GM19239 (cell line): ENCODE data around the gene SGCA.

ENCODE experiments used
- DNase-seq: peaks from one replicate; pipeline ENCODE4 v3.0.0; 2011; ENCODE audit warnings: low spot score; ENCODE audit not compliant: insufficient read length
- FAIRE-seq: peaks from 2 replicates; lab custom pipeline; 2011; peaks lifted over from hg19 to GRCh38; lab: Jason Lieb, UNC

Gene SGCA

GRCh38 chr17:50148226-50149090, 17.3 kb upstream of the SGCA start:
- FAIRE-seq (peak; percentile 82), DNase-seq (no peak)

- DNase-seq, result no peak
- no peak for FAIRE-seq
Measured at GRCh38 chr17:50149091-50149416, 16.8 kb upstream of the SGCA start.

- DNase-seq (no peak), FAIRE-seq (no peak)
Measured at GRCh38 chr17:50149417-50150353, 16.1 kb upstream of the SGCA start.

- FAIRE-seq (no peak), DNase-seq (no peak)
Measured at GRCh38 chr17:50150354-50151040, 15.3 kb upstream of the SGCA start, which contains the start of gene PPP1R9B. Gene PPP1R9B, minus strand, starts transcription at chr17:50150677. Its CDS starts 164 bp downstream, at chr17:50150513.

DNA sequence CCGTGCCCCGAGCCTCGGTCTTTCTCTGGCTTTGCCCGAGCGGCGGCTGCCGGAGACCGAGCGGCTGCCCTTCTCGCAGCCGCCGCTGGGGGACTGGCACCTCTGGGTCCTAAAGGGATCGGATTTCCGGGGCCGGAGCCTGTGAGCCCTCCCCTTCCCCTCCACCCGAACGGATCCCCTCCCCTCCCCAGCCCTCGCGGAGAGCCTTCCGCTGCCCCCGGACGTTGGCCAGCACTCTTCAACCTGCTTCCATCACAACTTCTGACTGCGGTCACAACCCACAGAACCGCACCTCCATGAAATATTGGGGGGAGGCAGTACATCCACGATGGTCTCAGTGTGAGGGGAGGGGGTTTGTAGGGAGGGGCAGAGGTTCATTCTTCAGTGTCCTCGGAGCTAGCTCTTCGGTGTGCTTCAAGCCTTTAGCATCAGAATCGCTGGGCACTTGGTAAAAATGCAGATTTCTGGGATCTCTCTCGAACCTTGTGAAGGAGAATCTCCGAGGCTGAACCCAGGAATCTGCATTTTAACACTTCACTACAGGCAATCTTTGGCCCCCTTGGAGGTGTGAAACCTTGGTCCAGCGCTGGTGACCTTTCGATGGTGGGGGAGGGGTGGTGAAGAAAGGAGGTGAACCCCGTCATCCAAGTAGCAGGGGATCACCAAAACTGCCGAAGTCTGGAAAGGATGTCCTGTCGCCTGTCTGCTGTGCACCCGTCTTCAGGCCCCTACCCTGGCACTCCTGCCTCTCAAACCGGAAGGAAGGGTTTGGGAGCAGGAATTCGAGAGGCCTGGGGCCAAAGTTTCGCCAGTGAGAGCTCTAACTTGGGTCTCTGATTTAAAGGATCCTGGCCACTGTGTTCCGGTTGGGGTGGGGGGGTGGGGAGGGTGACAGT, 14.5 kb upstream of the SGCA start:
- FAIRE-seq (no peak), DNase-seq (peak; percentile 96)

DNA sequence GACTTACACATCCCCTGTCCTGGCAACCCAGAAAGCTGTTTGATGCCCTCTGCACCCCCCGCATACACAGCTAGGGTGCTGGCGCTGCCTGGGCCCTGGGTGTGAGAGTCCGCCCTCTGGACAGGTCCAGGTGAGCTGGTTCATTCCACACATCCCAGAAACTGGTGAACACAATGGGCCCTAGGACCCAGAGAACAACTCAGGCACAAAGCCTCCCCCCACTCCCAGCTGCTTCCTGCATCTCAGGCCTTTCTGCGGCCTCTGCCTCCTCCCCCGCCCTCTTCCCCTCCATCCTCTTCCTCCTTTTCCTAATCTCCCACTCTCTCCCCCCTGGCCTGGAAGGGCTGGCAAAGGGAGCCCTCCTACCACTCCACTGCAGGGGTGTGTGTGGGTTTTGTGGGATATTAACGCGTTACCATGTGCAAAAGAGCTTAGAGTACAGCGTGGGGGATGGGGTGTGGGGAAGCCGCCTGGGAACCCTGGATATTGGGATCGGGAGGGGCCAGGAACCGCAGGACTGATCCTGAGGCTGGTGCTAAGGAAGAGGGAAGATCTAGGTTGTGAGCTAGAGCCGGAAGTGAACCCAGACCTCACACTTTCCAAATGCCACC, 13.8 kb upstream of the SGCA start:
- FAIRE-seq (peak; percentile 79), DNase-seq (no peak)

DNA sequence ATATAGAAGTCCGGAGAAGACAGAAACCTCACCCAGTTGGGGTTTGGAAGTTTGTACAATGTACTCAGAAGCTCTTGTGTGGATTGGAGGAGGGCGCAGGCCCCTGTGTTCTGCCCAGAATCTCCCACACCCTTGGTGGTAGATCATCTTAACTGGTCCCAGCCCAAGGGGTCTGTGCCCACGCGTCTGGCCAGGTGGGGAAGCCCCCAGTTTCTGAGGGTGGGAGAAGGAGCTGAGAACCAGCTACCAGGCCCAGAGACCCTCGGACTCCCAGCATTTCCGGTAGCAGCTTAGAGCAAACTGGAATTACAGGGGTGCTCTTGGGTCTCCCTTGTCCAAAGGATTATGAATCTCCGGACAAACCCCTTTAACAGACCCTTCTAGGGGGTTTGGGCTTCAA, 13.1 kb upstream of the SGCA start:
- DNase-seq, result no peak
- no peak for FAIRE-seq

DNA sequence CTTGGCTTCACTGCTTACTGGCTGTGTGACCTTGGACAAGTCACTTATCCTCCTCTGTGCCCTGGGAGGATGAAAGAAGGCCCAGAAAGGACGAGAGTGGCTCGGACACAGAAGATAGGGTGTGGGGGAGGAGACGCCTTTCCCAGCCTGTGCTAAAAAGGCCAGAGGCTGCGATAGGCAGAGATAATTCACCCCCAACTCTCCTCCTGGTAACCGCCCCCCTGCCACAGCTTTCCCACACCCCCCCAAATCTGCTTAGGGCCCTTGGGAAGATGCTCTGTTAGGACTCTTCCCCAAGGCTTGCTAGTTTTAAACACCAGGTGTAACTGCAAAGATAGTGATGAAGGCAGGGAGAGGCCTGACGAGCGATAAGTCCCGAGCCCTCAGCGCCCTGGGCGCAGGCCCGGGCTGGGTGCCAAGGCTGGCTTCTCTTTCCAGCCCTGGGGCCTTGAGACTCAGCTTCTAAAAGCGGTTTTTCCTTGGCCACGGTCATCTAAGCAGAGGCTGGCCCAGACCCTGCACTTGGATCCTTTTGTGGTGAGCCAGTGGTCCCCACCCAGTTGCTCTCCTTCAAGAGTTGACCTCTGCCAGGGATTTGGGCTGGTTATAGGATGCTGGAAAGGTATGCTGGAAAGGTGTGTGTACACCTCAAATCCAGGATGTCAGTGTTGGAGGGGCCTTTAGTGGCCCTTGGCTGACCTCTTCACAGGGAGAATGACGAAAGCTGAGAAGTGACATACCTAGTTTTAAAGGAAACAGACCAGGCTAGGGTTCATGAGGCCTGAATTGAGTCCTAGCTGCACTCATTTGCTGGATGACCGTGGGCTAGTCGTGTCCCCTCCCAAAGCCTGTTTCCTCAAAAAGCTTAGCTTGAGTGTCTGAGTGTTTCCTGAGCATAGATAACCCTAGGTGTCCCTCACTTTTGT, 11.9 kb upstream of the SGCA start:
- FAIRE-seq, result peak; percentile 58

DNA sequence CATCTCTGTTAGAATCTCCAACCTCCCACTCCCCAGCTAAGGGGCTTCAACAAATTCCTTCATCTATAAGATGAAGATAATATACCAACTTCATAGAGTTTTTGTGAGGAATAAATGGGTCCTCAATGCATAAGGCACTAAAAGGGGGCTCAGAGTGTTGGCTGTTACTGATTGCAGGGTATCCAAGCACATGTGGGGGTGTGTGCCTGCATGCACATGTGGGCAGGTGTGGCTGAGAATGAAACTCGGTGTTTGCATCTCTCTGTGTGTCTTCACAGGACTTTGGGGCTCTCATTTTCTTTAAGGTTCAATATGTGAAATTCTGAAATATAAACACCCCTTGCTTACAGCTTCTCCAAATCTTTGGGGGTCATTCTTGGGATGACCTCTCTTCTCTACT, 11.2 kb upstream of the SGCA start:
- DNase-seq (no peak), FAIRE-seq (peak; percentile 95)

More for the DNA sequence above, 11.9 kb upstream of the SGCA start:
- no peak for DNase-seq

DNA sequence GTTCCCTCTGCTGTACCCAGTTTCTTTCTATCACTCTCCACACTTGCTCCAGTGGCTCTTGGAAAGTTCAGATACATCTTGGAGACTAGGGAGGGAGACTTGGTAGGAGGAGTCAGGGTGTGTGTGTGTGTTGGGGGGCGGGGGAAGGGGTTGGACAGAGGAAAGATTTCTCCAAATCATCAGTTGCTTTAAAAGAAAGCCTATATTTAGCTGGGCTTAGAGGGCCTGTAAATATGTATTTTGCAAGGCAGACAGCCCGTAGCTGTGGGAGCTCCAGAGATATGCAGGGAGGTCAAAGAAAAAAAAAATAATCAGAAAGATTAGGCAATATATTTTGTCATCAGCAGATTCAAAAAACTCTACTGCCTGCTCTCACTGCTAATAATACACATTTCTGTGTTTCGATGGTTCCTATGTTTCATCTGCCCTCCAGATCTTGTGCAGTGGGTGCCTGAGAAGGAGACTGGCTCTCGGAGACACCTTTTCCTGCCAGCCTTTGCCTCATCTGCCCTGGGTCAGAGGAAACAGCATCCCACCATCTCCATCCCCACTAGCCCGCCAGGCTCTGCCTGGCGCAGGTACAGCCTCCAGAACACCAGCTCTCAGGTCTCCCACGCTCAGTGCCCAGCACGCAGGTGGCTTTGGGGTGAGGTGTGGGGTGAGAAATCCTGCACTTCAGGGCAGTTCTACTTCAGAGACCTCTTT, 10.5 kb upstream of the SGCA start:
- DNase-seq, result no peak
- FAIRE-seq, result no peak

GRCh38 chr17:50157891-50158290, 7.9 kb upstream of the SGCA start:
- DNase-seq, result no peak
- FAIRE-seq, result no peak

DNA sequence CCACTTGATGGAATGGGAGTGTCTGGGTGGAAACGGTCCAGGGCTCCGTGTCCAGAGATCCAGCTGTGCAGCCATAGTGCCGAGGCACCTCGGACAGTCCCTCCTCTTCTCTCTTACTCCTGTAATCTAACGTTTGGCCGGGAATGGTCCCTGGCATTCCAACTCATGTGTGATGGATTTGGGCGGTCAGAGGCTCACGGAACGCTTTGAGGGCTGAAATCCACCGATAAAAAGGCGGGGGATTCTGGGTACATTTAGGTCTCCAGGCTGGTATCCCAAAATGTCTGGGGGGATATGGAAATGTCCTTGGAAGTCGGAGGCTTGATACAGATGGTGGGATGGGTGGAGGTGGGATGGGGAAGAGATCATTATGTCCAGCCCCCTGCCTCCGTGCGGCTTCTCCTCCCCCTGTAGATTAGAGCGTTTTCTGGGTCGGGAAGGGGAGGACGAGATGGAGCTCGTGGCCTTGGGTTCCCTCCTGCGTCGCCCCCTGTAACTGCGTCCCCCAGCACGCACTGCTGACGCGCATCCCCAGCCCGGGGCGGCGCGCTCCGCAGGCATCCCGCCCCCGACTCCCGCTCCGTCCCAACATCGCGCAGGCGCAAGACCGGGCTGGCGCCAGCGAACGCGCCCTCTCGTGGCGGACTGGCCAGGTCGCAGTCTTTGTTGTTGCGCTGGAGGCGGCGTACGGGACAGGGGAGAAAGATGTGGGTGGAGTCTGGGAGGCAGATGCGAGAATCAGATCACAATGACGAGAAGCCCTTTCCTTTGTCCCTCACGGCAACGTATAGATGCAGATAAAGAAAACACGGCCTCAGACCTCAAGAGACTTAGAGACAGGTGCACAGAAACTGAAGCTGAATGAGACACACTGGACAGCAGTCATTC, 4.5 kb upstream of the SGCA start:
- FAIRE-seq (peak; percentile 94), DNase-seq (peak; percentile 98)

DNA sequence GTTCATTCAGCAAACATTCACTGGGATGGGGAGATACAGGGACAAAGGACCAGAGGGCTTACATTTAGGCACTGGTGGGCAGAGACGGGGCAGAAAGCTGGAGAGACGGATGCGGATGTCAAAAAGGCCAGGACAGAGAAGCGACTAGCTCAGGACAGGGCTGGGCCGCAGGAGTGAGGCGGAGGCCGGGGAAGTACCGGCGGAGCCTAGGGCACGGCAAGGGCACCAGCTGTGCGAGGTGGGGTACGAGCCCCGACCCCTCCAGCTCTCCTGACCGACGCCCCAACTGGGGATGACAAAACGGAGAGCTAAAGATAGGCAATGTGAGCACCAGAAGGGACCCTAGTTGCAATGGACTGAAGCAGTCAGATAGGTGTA, 3.9 kb upstream of the SGCA start:
- FAIRE-seq, result no peak
- DNase-seq, result no peak

DNA sequence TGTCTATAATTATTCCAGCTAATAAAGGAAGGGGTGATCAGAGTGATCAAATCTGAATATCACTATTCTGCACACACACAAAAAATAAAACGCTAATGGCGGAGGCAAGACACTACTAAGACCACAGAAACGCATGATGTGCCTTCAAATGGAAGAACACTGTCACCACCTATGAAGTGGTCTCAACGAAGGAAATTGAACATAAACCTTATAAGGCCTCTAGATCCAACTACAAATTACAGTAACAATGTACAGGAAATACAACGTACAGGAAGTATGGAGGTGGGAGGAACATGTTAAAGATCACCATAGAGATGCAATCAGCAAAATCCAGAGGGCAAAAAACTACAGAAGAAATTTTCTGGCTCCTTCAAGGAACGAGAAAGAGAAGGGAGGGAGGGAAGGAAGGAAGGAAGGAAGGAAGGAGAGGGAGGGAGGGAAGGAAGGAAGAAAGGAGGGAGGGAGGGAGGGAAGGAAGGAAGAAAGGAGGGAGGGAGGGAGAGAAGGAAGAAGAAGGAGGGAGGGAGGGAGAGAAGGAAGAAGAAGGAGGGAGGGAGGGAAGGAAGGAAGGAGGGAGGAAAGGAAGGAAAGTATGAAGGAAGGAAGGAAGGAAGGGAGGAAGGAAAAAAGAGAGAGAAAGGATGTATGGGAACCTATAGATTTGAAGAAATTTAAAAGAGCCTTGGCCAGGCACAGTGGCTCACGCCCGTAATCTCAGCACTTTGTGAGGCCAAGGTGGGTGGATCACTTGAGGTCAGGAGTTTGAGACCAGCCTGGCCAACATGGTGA, 3.1 kb upstream of the SGCA start:
- no peak for FAIRE-seq

GRCh38 chr17:50163843-50164696, 1.7 kb upstream of the SGCA start:
- FAIRE-seq, result no peak
- no peak for DNase-seq

More for the DNA sequence above, 3.1 kb upstream of the SGCA start:
- no peak for DNase-seq
